SK-N-MC (cell line): ENCODE data around the gene PPIF.

Source experiments
- DNase-seq: peaks from one replicate; pipeline ENCODE4 v3.0.0-alpha.2; 2011; ENCODE audit warnings: low read depth, low spot score
- H3K27ac ChIP-seq: fragments of 200-600 bp; sonication (generic); 2 replicates; pipeline ENCODE4 v1.5.1; 2016; ENCODE audit warnings: mixed run types
- H3K36me3 ChIP-seq: fragments of 200-600 bp; sonication (generic); 2 replicates; pipeline ENCODE4 v1.6.1; 2017; ENCODE audit warnings: antibody characterized with exemption, low read length, mixed read lengths; ENCODE audit not compliant: insufficient read depth
- H3K4me3 ChIP-seq: fragments of 200-600 bp; sonication (generic); 2 replicates; pipeline ENCODE4 v1.5.1; 2016
- H3K9ac ChIP-seq: fragments of 200-600 bp; sonication (generic); 2 replicates; pipeline ENCODE4 v1.8.0; 2017; ENCODE audit warnings: mixed run types, mixed read lengths; ENCODE audit not compliant: insufficient read length
- H3K9me3 ChIP-seq: fragments of 200-600 bp; sonication (generic); 2 replicates; pipeline ENCODE4 v1.6.1; 2017; ENCODE audit warnings: low read depth, mild to moderate bottlenecking, antibody characterized with exemption, low read length, moderate library complexity, mixed read lengths
- EZH2 ChIP-seq: fragments of 200-600 bp; sonication (generic); IDR thresholded peaks from one replicate; pipeline ENCODE4 v1.6.1; 2017; ENCODE audit warnings: antibody characterized with exemption
- FOXP2 ChIP-seq: optimal IDR thresholded peaks from 2 replicates; pipeline ENCODE3; 2011; ENCODE audit warnings: mild to moderate bottlenecking, moderate library complexity; ENCODE audit not compliant: insufficient read depth; ENCODE audit errors: extremely low read length, control extremely low read depth
- POLR2AphosphoS5 ChIP-seq: IDR thresholded peaks from 2 replicates; pipeline ENCODE4 v1.6.1; 2012; ENCODE audit warnings: mild to moderate bottlenecking, low read depth, low read length, borderline replicate concordance

The PPIF gene

DNA sequence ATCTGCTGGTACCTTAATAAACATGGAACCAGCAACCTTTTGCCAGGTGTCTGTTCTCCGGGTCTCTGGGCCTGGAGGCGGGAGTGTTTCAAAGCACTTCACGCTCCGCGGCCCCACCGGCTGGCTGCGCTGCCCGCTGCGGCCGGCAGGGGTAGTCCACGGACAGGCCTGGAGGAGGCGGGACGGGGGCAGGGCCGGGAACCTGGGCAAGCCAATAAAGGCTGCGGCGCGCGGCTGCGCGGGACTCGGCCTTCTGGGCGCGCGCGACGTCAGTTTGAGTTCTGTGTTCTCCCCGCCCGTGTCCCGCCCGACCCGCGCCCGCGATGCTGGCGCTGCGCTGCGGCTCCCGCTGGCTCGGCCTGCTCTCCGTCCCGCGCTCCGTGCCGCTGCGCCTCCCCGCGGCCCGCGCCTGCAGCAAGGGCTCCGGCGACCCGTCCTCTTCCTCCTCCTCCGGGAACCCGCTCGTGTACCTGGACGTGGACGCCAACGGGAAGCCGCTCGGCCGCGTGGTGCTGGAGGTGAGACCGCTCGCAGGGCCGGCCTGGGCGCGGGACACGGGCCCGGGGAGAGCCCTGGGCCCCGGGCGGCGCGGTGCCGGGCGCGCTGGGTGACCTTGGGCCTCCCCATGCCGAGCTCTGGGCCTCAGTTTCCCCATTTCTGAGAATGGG is at the start of gene PPIF:
Gene PPIF, plus strand, starts transcription at position 244 of the 668 bp plus-strand sequence. Its CDS starts 80 bp downstream, at position 324.
- H3K9ac ChIP-seq: peak within 1 kb of the TSS; percentile 92
- peak within 1 kb of the TSS; percentile 62 for H3K27ac ChIP-seq
- TF ChIP-seq FOXP2 (no peak), POLR2AphosphoS5 (peak; percentile 76; the same call in 1 of the 2 replicates)
- H3K4me3 ChIP-seq: peak within 1 kb of the TSS; percentile 82
- peaks cover 32% of the 10 kb centered on the region; the same call in 1 of the 2 replicates for H3K36me3 ChIP-seq
- no peaks in the 10 kb centered on the region for H3K9me3 ChIP-seq
- DNase-seq: peak; percentile 3

DNA sequence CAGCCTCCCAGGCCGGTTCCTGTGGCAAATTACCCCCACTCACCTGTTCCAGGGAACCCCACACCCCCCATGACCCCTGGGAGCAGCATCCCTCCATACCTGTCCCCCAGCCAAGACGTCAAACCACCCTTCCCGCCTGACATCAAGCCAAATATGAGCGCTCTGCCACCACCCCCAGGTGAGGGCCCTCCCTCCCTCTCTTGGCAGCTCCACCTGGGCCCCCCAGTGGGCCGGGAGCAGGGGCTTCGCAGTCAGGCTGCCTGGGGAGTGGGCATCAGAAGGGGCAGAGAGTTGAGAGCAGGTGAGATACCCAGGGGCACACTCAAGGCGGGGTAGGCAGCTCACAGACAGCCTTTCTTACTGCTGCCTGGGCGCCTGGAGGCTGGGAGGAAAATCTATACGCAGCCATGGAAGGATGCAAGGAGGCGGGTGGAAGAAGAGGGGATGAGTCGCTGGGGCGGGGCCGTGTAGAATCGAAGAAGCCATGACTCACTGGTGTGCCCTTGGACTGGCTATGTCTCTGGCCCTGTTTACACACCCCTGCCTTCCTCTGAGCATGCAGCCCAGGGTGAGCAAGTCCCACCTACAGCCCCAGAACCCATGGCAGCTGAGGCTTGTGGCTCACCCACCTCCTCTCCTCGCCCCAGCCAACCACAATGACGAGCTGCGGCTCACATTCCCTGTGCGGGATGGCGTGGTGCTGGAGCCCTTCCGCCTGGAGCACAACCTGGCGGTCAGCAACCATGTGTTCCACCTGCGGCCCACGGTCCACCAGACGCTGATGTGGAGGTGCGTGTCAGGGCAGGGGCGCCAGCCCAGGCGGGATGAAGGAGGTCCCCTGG is 48.6 kb upstream of the PPIF start:
- H3K36me3 ChIP-seq: peaks cover 7% of the 10 kb centered on the region; the same call in 1 of the 2 replicates
- H3K27ac ChIP-seq: no peak overlapping the region
- no peak for DNase-seq
- no peak overlapping the region for H3K4me3 ChIP-seq
- no peaks in the 10 kb centered on the region for H3K9me3 ChIP-seq
- TF ChIP-seq EZH2: no peak
- TF ChIP-seq FOXP2: no peak
- no peak for TF ChIP-seq POLR2AphosphoS5
- H3K9ac ChIP-seq: no peak overlapping the region

DNA sequence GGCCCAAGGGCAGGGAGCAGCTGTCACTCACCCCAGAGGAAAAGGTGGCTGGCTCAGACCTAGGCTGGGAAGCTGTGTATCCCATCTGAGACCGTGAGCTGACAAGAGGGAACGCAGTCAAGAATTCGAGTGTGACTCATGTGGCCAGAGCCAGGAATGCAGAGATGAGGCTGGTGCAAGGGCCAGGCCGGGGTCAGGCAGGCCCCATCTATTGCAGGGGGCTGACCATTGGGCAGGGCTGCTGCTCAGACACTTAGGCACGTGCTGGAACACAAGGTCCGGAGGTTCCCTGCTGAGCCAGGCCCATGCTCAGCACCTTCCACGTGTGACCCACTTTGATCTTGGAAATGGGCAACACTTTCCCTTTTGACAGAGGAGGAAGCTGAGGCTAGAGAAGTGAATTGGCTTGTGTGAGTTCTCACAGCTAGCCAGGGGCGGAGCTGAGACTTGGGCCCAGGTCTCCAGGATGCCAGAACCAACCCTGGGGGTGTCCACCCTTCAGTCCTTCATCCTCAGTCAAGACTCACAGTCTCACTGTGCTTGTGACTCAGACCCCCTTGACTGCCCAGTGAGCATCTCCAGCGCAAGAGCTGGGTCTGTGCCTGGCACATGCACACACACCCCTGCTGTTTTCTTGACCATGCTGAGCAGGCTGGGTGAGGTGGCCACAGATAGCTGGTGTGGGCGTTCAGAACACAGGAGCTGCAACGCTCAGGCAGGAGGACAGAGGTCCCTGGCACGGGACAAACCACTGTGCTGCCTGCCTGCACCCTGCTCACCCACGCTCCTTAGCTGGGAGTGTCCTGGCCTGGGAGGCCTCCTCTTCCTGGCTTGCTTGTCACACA is 47.6 kb upstream of the PPIF start:
- Histone ChIP-seq H3K9ac (no peak overlapping the region), H3K9me3 (no peaks in the 10 kb centered on the region), H3K27ac (no peak overlapping the region), H3K4me3 (no peak overlapping the region), H3K36me3 (peaks cover 11% of the 10 kb centered on the region; the same call in 1 of the 2 replicates)
- no peak for TF ChIP-seq EZH2
- TF ChIP-seq FOXP2: no peak
- no peak for TF ChIP-seq POLR2AphosphoS5
- DNase-seq: no peak

GRCh38 chr10:79300711-79301110 is 46.6 kb upstream of the PPIF start:
- Histone ChIP-seq H3K9me3 (no peaks in the 10 kb centered on the region), H3K36me3 (peaks cover 11% of the 10 kb centered on the region; the same call in 1 of the 2 replicates), H3K27ac (no peak overlapping the region), H3K9ac (no peak overlapping the region), H3K4me3 (no peak overlapping the region)
- TF ChIP-seq POLR2AphosphoS5: no peak
- TF ChIP-seq FOXP2: no peak
- TF ChIP-seq EZH2: no peak
- DNase-seq: no peak

DNA sequence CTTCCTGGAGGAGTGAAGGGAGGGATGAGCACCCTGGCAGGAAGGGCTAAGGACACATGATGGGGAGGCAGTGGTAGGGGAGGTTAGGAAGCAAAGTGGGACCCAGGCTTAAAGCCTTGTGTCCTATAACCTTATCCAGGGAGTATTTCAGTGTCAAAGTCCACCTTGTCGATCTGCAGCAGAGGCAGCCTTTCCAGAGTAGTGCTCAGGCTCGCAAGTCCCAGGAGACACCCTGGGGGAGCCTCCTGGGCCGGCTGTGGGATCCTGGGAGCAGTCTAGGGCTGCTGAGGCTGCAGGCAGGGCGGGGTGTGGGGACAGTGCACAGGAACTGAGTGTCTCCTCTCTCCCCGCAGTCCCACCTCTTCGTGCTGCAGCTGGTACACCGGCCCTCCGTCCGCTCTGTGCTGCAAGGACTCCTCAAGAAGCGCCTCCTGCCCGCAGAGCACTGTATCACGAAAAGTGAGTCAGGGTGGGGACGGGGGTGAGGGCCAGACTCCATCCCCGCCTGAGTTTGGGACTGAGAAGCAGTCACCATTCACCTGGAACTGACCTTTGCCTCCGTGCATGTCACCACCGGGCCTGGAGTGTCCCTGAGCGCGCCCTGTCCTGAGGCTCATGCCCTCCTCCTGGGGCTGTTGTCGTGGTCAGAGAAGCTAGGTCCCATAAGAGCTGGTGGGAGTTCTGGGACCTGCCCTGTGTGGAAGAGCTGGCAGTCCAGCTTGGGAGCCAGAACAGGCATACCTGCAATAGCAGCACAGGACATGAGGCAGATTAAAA is 45.3 kb upstream of the PPIF start:
- TF ChIP-seq POLR2AphosphoS5 (no peak), EZH2 (no peak), FOXP2 (no peak)
- Histone ChIP-seq H3K27ac (no peak overlapping the region), H3K9ac (no peak overlapping the region), H3K36me3 (peaks cover 11% of the 10 kb centered on the region; the same call in 1 of the 2 replicates), H3K4me3 (no peak overlapping the region), H3K9me3 (no peaks in the 10 kb centered on the region)
- DNase-seq: no peak

- Histone ChIP-seq H3K9me3 (no peaks in the 10 kb centered on the region), H3K9ac (no peak overlapping the region), H3K36me3 (peaks cover 7% of the 10 kb centered on the region; the same call in 1 of the 2 replicates), H3K27ac (no peak overlapping the region), H3K4me3 (no peak overlapping the region)
- no peak for DNase-seq
- TF ChIP-seq POLR2AphosphoS5 (no peak), FOXP2 (no peak)
These were observed 43.4 kb upstream of the PPIF start for GRCh38 chr10:79303631-79304478.
